HUES6 (cell line): ENCODE results near the gene CENPC.
"Not testable (repeated sequence)": the region's sequence is repeated elsewhere in the genome, so short reads cannot be mapped to it uniquely, and the experiment has no call there.

Experiments used
- H3K27ac ChIP-seq: 2 replicates; pipeline ENCODE4 v1.7.0; 2013; ENCODE audit warnings: low read depth, mild to moderate bottlenecking, low read length, inconsistent platforms
- H3K27me3 ChIP-seq: 2 replicates; pipeline ENCODE4 v1.6.1; 2013; ENCODE audit warnings: low read length; ENCODE audit not compliant: control insufficient read depth, insufficient read depth
- H3K36me3 ChIP-seq: 2 replicates; pipeline ENCODE4 v1.6.1; 2013; ENCODE audit warnings: low read length; ENCODE audit not compliant: control insufficient read depth, insufficient read depth
- H3K4me1 ChIP-seq: 2 replicates; pipeline ENCODE4 v1.6.1; 2013; ENCODE audit warnings: low read length; ENCODE audit not compliant: control insufficient read depth, insufficient read depth
- H3K4me3 ChIP-seq: 2 replicates; pipeline ENCODE4 v1.5.1; 2013; ENCODE audit warnings: low read depth, low read length
- H3K9ac ChIP-seq: one replicate; pipeline ENCODE4 v1.6.1; 2013; ENCODE audit warnings: mild to moderate bottlenecking, low read length
- H3K9me3 ChIP-seq: 2 replicates; pipeline ENCODE4 v1.6.1; 2013; ENCODE audit warnings: low read depth, low read length; ENCODE audit not compliant: control insufficient read depth, insufficient read depth

The CENPC gene

DNA sequence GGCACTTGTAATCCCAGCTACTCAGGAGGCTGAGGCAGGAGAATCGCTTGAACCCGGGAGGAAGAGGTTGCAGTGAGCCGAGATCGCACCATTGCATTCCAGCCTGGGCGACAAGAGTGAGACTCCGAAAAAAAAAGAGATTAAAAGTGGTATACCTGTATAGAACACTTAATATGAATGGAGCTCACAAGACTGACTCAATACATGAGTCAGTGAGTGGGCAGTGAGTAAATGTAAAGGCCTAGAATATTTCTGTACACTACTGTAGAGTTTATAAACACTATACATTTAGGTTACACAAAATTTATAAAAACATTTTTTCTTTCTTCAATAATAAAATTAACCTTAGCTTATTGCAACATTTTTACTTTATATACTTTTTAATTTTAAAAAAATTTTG is 93.8 kb downstream of the CENPC start:
- Histone ChIP-seq H3K9ac (no peak overlapping the region), H3K36me3 (no peaks in the 10 kb centered on the region; the same call in 1 of the 2 replicates), H3K4me1 (no peaks in the 10 kb centered on the region), H3K9me3 (no peaks in the 10 kb centered on the region), H3K4me3 (no peak overlapping the region), H3K27ac (no peak overlapping the region), H3K27me3 (no peaks in the 10 kb centered on the region)

DNA sequence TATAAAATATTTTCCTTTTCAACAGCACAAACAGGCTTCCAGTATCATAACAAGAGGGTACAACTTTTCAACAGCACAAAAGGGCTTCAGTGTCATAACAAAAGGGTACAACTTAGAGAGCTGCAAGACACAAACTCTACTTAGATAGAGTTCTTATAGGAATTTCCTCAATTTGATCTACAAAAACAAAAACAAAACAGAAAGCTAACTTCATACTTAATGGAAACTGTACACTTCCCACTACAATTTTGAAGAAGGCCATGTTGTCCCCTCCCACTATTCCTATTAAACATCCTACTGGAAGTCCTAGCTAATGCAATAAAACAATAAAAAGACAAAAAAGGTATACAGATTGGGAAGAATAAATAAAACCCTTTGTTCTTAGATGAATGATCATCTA is 96.7 kb downstream of the CENPC start:
- no peaks in the 10 kb centered on the region for H3K9me3 ChIP-seq
- H3K36me3 ChIP-seq: no peaks in the 10 kb centered on the region
- H3K9ac ChIP-seq: no peak overlapping the region
- H3K27me3 ChIP-seq: no peaks in the 10 kb centered on the region
- H3K4me1 ChIP-seq: no peaks in the 10 kb centered on the region
- no peak overlapping the region for H3K4me3 ChIP-seq
- no peak overlapping the region for H3K27ac ChIP-seq

DNA sequence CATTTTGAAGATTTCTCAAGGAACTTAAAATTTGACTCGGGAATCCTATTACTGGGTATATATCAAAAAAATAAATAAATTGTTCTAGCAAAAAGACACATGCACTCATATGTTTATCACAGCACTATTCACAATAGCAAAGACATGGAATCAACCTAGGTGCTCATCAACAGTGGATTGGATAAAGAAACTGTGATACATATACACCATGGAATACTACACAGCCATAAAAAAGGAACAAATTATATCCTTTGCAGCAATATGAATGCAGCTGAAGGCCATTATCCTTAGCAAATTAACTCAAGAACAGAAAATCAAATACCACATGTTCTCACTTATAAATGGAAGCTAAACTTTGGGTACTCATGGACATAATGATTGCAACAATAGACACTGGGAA is 97.4 kb downstream of the CENPC start:
- H3K9ac ChIP-seq: no peak overlapping the region
- H3K9me3 ChIP-seq: no peaks in the 10 kb centered on the region
- no peaks in the 10 kb centered on the region for H3K27me3 ChIP-seq
- no peak overlapping the region for H3K4me3 ChIP-seq
- no peaks in the 10 kb centered on the region for H3K4me1 ChIP-seq
- H3K27ac ChIP-seq: no peak overlapping the region
- no peaks in the 10 kb centered on the region for H3K36me3 ChIP-seq

DNA sequence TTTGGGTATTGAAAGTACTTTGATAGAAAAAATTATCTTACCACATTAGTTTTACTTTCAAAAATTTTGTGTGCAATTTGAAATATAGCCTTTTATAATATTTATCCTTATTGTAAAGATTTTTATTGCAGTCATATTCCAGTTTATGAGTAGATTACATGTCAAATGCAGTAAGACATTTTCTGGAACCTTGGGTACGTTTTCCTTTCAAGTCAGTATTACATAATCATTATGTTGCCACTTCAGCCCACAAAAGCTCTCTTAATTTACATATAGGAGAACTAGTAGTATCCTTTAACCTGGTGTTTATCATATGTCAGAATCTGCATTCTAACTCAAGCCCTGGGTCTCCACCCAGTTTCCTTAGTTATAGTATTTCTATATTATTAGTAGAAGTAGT is 98.5 kb downstream of the CENPC start:
- Histone ChIP-seq H3K27me3 (no peaks in the 10 kb centered on the region), H3K4me3 (no peak overlapping the region), H3K27ac (no peak overlapping the region), H3K9me3 (no peaks in the 10 kb centered on the region), H3K36me3 (no peaks in the 10 kb centered on the region), H3K4me1 (no peaks in the 10 kb centered on the region), H3K9ac (no peak overlapping the region)

DNA sequence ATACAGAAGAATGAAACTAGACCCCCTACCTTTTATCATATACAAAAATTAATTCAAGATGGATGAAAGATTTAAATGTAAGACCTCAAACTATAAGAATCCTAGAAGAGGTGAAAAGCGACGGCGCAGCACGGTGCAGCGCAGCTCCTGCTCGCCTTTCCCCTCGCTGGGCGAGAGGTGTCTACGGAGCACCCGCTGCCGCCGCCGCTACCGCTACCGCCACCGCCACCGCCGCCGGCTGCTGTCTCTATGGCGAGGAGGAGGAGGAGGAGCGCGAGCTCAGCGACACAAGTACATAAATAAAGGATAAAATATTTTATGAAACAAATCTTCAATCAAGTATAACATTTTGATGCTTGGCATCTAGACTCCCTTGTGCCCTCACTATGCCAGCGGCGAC is 99.4 kb downstream of the CENPC start:
- H3K4me1 ChIP-seq, H3K9ac ChIP-seq, H3K27ac ChIP-seq, H3K27me3 ChIP-seq, H3K9me3 ChIP-seq, H3K36me3 ChIP-seq, H3K4me3 ChIP-seq: not testable (repeated sequence)

DNA sequence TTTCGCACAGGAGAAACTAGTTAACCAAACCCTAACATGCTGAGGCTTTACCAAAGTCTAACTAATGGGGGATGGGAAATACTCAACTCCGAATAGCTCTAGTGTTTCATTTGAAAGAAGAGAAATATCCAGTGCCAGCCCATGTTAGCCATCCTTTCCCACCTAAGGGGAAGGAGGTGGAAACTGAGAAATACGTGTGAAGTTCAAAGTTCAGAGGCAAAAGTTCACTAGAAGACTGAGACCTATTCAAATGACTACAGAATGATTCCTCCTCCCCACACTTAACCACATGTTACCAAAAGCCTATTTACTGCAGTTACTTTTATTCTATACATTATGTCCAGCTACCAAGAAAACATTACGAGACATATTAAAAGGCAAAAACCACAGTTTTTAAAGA is 106.3 kb downstream of the CENPC start:
- no peaks in the 10 kb centered on the region for H3K9me3 ChIP-seq
- H3K27me3 ChIP-seq: no peaks in the 10 kb centered on the region
- H3K4me1 ChIP-seq: peaks cover 5% of the 10 kb centered on the region
- no peak overlapping the region for H3K4me3 ChIP-seq
- no peak overlapping the region for H3K27ac ChIP-seq
- no peak overlapping the region for H3K9ac ChIP-seq
- no peaks in the 10 kb centered on the region for H3K36me3 ChIP-seq

DNA sequence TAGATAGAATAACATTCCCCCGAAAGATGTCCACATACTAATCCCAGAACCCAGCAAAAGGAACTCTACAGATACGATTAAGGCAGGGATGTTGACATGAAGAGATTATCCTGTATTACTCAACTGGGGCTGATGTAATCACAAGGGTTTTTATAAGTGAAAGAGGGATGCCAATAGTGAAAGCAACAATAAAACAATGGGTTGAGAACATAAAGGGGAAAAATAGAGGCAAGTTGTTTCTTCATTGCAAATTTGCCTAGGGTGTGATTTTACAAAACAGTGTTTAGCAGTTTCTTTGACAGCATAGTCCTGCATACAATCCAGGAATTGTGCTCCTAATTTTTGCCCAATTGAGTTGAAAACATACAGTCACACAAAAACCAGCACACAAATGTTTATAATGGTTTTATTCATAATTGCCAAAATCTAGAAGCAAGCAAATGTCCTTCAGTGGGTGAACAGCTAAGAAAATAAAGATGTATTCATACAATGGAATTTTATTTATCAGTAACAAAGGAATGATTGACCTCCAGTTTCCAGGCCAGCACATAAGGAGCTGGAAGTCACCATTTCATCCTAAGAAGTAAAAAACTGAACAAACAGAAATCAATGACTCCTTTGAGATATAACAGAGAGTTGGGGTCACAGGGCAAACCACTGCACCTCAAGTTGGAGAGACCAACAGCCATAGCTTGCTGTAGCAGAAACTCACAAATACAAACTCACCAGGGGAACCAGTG is 107.2 kb downstream of the CENPC start:
- Histone ChIP-seq H3K9ac (no peak overlapping the region), H3K4me1 (peaks cover 5% of the 10 kb centered on the region), H3K9me3 (no peaks in the 10 kb centered on the region), H3K27me3 (no peaks in the 10 kb centered on the region), H3K36me3 (no peaks in the 10 kb centered on the region), H3K4me3 (no peak overlapping the region), H3K27ac (no peak overlapping the region)

DNA sequence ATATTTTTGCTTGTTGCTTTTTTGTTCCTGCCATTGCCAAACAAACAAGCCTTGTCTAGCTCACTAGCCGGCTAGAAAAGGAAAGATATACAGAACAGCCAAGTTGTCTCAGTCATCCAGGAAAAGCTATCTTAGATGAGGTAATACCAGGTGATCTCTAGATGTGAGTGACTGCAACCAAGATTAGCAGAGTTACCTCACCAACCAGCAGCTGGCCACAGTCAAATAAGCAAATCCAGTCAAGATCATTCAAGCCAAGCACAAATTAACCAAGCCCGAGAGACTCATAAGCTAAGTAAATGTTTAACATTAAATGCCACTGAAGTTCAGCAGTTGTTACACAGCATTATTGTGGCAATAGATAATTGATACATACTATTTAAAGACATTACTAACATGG is 108.6 kb downstream of the CENPC start:
- Histone ChIP-seq H3K36me3 (no peaks in the 10 kb centered on the region), H3K4me3 (no peak overlapping the region), H3K4me1 (peaks cover 5% of the 10 kb centered on the region), H3K27me3 (no peaks in the 10 kb centered on the region), H3K9me3 (no peaks in the 10 kb centered on the region), H3K27ac (no peak overlapping the region), H3K9ac (no peak overlapping the region)

DNA sequence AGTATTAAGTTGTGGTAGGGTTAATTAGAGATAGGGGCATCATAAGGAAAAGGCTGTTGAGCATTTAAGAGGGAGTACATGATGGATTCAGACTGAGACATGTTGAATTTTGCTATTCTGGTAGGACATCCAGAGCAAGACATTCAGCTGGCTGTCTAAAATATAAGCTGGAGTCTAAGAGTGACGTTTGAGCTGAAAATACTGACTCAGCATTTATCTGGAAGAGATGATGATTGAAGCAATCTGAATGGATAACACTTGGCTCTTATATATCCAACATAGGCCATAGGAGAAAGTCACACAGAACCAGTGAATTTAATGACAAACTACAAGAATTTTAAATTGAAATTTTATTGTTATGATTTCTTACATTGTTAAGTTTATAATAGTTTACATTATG is 114.3 kb downstream of the CENPC start:
- no peaks in the 10 kb centered on the region for H3K4me1 ChIP-seq
- no peaks in the 10 kb centered on the region for H3K36me3 ChIP-seq
- H3K27me3 ChIP-seq: no peaks in the 10 kb centered on the region
- no peak overlapping the region for H3K27ac ChIP-seq
- no peak overlapping the region for H3K9ac ChIP-seq
- H3K9me3 ChIP-seq: no peaks in the 10 kb centered on the region
- H3K4me3 ChIP-seq: no peak overlapping the region

DNA sequence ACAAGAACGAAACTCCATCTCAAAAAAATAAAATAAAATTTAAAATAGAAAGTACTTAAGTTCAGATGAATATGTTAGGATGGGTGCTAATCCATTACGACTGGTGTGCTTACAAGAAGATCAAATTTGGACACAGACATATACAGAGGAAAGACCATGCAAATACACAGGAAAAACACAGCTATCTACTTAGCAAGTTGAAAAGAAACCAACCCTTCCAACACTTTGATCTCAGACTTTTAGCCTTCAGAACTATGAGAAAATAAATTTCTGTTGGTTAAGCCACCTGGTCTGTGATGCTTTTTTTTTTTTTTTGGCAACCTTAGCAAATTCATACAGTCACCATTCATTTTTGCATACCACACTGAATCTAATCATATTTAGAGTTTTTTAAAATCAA is 116.5 kb downstream of the CENPC start:
- H3K4me1 ChIP-seq: no peaks in the 10 kb centered on the region
- no peaks in the 10 kb centered on the region for H3K36me3 ChIP-seq
- no peak overlapping the region for H3K4me3 ChIP-seq
- H3K27ac ChIP-seq: no peak overlapping the region
- no peaks in the 10 kb centered on the region for H3K27me3 ChIP-seq
- no peak overlapping the region for H3K9ac ChIP-seq
- no peaks in the 10 kb centered on the region for H3K9me3 ChIP-seq
